ENCODE data around the gene C17orf113.

Gene C17orf113

DNA sequence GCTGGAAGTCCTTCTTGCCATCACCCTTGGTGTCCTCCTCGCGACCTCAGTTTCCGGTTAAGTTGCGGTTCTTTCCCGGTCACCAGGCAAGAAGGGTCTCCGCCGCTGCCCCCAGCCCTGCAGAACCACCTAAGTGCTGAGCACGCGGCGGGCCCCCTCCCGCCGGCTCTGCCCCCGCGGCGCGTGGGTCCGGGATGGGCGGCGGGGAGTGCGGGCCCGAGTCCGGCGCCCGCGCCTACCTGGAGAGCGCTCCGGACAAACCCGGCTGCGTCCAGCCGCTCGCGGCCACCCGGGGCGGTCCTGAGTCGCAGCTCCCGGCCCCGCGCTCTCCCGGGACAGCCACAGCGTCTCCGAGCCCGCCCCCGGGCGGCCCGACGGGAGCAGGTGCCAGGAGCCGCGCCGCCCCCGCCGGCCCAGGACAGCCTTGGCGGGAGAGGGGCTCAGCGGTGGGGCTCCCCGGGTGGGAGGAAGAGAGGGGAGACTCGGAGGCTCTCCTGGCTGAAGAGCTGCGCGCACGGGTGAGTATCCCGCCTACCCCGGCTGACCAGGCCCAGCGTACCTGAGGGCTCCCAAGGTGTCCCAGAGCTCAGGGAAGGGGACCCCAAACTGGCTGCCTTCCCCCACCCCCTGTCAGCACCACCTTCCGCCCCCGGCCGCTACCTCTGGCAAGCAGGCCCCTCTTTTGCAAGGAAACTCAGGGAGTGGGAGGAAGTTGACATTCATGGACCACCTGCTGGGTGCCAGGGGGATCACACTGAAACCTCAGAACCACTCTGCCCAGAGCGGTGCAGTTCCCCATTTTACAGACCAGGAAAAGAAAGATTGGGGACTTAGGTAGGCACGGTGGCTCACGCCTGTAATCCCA is 22.2 kb upstream of the C17orf113 start:
- DNase-seq, result no peak

DNA sequence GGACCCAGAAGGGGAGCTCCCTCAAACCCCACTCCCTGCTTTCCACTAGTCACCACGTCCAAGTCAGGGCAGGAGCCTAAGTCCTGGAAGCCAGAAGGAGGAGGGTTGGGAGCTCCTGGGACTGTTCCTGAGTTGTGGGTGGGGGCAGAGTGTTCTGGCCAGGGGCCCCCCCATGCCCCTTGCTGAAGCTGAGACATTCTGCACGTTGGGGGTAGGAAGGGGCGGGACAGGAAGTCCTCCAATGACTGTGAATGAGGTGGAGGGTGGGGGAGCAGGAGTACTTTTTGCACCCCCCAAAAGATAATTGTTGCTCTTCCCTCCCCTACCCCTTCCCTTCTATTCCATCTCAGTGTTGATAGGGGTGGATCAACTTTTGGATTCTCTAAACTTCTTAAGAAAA is 21.4 kb upstream of the C17orf113 start:
- no peak for DNase-seq

DNA sequence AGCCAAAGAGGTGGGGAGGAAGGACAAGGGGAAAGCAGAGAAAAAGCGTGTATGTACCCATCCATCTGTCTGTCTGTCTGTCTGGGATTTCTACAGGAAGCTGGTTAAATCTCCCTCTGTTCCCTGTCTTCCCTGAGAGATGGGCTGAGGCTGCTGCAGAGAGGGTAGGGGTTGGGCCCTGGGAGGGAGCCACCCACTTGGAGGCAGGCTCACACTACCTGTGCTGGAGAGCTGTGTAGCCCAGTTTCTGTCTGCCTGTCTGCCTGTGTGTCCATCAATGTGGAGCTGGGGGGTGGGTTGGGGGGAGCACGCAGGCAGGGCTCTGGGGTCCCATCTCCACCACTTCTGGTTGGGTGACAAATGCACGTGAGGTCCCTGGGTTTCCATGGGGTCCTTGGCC is 18.6 kb upstream of the C17orf113 start:
- no peak for DNase-seq

DNA sequence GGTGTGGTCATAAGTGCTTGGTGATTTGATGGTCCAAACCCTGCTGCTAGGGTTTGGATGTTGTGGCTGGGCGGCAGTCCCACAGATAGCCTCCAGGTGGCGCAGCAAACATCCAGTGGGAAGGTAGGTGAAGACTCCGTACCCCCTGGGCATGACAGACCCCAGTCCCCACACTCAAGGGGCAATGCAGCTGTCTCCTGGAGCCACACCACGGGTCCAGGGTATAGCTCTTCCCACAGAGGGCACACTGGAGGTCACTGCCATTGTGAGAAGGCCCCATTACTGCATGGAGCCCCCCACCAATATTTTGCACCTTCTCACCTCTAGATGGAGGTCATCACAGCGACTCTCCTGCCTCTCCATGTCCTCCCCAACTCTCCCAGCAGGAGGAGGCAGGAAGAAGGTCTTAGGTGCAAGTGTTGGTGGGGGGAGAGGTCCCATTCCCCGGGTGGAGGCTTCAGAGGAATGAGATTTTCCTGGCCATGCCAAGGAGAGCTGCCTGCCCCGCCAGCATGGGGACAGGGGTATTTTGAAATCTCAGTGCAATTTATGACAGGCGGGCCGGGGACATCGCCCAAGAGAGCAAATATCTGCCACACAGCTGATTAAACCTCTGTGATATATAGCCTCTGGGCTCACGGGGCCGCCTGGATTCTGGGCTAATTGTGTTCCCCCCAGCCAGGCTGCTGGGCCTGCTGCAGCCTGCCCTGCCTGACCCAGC is 17.1 kb upstream of the C17orf113 start:
- peak; percentile 60 to 74 for DNase-seq

DNA sequence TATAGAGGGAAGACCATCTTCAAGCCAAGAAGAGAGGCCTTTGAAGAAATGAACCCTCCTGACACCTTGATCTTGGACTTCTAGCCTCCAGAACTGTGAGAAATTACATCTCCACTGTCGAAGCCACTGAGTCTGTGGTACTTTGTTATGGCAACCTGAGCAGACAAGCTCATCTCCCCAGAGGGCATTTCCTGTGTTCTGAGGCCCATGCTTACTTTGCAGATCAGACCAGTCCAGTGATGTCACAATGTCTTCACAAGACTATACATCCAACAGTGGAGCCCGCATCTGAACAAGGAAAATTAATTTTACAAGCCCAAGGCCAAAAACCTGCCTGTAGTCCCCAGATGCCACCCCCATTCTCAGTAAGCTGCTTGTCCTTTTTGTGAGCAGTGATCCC is 14.8 kb upstream of the C17orf113 start:
- DNase-seq, result peak in 1 of 2 donors; percentile 15

DNA sequence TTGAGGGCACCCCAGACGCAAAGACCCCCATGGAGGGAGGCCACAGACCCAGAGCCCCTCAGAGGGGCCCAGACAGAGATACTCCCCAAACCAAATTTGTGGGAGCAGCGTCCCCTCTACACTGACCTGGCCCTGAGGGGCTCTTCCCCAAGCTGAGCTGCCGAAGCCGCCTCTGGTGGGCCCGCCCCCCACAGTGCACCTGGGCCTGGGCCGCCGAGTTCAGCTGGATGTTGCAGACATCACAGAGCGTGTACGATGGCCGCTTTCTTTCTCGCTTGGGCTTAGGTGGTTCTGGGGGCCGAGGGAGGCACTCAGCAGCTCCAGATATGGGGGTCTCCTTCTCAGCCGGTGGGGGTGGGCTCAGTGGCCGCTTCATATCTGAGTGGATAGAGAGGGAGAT is 12.3 kb upstream of the C17orf113 start:
- no peak for DNase-seq

DNA sequence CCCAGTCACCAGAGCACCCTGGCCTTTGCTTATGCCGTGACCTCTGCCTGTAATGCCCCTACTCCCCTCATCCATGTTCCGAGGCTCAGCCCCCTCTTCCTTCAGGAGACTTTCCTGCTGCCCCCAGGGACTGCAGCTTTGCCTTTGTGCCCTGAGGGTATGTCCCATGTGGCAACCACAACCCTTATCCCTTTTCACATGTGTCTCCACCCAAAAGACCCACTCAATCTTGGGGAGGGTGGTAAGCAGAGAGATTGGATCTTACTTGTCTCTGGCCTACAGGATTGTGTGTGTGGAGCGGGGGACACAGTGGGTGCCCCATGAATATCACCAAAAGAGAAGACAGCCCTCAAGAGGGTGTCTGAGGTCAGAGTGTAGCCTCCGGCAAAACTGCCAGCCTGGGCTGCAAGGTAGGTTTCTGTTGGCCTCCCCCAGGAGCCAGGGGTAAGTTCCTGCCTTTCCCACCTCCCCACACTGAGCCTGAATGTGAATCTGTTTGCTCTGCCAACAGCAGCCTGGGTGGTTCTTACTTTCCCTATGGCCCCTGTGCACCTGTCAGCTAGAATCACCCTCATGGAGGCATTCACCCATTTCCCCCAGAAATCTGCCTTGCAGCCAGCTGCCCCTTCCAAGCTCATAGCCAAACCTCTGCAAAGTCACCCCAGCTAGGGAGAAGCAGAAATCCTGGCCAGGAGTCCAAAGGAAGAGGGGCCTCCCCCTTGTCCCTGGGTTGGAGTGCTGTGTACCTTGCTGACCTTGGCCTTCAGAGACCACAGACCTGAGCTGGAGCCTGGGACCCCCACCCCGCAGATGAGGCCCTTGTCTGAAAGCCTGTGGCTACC is 11.5 kb upstream of the C17orf113 start:
- no peak for DNase-seq

DNA sequence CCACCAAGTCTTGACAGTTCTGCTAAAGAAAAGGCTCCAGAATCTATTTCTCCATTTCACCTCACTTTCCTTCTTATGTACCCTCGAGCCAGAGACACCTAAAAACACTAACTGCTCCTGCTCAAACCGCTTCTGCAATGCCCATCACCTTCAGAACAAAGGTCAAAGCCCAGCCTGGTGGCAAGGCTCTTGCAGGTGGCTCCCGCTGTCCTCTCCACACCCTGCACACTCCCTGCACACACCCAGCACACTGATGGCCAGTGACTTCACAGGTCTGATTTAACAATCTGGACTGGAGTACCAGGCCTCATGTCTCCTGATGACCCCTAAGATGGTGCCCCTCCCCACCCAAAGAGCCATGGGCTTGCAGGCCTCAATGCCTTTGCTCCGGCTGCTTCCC is 9.8 kb upstream of the C17orf113 start:
- no peak for DNase-seq

DNA sequence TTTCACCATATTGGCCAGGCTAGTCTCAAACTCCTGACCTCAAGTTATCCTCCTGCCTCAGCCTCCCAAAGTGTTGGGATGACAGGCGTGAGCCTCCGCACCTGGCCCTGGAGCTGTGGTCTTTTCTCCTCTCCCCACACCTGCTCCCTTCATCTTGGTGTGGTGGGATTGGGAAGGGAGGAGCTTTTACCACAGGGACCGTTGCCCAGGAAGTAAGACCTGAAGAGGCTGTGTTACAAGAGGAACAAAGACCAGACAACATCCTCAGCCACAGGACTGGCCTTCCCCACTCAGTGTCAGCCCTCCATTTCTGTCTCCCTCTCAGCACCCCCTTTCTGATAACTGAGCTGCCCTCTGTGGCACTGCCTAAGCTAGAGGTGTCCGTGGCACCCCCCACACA is 9.4 kb upstream of the C17orf113 start:
- DNase-seq, result no peak

DNA sequence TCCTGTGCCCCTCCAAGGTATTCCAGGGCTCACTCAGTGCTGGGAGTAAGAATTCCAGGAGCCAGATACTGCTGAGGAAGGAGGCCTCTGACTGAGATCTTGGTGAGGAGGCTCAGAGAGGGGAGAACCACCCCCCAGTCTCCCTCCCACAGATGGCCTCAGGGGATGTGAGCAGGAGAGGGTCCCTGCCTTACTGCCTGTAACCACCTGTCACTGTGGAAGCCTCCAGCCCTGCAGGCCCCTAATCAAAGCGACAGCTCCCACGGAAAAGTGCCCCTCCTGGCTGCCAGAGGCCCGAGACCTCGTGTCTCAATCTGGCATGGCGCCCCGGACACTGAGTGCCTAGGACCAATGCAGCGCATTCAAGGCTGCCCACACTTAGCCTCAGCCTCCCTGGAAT is 7.7 kb upstream of the C17orf113 start:
- DNase-seq, result no peak

DNA sequence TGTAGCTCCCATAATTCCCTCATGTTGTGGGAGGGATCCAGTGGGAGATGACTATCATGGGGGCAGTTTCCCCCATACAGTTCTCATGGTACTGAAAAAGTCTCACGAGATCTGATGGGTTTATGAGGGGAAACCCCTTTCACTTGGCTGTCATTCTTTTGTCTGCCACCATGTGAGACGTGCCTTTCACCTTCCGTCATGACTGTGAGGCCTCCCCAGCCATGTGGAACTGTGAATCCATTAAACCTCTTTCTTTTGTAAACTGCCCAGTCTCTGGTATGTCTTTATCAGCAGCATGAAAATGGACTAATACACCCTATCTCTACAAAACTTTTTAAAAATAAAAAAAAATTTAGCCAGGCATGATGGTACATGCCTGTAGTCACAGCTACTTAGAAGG is 6.2 kb upstream of the C17orf113 start:
- no peak for DNase-seq

DNA sequence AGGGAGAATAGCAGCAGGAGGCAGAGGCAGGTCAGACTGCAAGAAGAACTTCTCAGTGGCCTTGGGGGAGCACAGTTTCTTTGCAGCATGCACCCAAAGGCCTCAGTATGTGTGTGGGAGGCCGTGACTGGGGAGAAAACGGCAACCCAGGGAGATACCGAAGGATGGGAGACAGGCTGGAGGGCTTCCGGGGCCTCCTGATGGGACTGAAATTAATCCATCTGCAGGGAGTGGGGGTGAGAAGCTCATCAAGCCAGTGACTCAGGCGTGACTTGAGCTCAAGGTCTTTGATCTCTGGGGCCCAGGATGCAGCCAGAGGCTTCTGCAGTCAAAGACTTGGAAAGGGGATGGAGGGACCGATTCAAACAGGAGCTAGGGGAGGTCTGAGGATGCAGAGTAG is 5.1 kb upstream of the C17orf113 start:
- no peak for DNase-seq

DNA sequence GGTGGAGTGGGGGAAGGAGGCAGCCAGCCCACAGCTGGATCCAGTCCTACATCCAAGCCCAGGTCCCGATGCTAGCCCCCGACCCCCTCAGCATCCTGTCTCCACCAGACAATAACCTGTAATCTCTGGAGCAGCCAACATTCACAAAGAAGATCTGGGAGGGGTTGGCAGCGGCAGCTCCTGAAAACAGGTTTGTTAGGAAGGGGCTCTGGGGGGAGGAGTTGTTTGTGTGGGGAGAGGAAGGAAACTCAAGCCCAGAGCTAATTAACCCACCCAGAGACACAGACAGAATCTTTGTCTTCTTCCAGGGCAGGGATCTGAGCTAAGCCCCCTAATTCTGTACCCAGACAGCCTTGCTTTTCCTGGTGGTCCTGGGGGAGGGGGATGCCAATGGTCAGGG is 4.6 kb upstream of the C17orf113 start:
- DNase-seq, result no peak

DNA sequence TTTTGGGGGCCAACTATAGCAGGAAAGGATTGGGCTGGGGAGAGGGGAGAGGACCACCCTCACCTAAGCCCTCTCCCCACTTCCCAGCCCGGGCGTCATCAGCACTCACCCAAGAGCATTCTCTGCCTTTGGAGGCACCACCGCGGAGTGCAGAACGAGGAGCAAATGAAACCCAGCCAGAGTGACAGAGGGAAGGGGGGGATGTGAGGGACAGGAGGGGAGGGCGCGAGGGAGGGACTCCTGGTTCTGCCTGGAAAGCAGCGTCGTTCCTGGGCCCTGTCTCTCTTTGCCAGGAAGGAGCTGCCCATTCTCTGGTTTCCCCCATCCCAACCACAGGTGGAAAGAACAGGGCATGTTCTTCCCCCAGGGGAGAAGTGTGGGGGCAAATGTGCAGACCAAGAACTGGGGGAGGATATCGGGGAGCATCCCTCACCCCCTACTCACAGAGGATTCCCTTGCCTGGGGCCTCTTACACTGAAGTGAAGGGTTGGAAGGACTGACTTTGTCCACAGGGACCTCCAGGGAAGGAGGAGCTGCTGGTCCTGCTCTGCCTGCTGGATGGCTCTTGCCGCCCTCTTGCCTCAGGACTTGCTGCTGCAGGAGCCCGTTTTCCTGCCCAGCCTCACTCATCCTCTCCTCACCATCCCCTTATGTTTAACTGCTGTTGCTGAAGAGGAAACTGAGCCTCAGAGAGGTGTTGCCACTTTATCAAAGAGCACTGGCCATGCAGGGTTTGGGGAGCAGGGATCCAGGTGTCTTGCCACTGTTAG is 3.5 kb upstream of the C17orf113 start:
- no peak for DNase-seq

DNA sequence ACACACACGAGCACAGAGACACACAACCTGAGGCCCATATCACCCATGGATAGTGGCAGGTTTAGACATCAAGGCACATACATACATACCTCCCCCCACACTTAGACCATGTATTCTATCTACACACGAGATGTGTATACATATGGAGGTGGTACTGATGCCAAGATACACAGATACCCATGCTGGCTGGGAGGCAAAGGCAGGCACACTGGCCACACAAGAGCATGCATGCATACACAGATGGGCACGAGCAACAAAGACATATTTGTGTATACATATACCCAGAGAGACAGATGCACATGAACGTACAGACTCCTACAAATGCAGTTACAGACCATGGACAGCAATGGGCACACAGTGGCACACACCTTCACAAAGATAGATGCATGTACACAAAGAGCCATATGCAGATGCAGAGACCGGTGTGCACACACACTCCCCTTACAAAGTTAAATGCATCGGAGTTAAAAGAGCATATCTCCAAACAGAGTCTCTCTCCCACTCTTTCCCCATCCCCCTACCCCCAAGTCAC is 2.0 kb upstream of the C17orf113 start:
- DNase-seq, result no peak

DNA sequence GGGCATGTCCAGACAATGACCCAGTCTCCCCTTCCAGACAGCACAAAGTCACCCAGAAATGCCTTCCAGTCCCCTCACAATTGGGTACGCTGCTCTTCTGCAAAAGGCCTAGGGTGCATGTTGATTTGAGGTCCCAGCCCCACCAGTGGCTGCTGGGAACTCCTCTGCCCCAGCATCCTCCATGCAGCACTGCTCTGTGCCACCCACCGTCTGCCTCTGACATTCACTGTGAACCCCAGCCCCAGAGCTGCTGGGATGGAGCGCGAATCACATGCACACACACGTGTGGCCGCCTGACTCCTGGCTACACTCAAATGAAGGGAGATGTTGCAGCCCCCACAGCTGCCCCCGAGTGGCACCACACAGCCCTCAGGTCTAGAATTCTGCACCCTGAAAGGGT is 1.2 kb upstream of the C17orf113 start:
- no peak for DNase-seq

DNA sequence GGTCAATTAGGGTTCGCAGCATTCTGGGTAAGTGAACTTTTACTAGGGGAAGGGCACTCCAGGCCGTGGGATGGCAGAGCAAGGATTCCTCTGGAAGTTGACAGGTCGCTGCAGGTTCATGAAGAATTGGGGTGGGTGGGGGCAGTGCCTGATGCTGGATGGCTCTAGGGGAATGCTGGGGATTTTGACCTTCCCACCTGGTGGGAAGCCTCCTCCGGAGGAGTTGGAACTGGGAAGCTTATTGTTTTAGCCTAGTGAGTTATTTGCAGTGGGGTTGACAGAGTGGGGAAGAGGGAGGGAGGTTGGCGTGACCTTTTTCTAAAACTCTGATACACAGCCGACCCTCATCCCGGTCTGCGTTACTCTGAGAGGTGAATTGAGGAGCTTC is 606 bp upstream of the C17orf113 start:
- no peak for DNase-seq

DNA sequence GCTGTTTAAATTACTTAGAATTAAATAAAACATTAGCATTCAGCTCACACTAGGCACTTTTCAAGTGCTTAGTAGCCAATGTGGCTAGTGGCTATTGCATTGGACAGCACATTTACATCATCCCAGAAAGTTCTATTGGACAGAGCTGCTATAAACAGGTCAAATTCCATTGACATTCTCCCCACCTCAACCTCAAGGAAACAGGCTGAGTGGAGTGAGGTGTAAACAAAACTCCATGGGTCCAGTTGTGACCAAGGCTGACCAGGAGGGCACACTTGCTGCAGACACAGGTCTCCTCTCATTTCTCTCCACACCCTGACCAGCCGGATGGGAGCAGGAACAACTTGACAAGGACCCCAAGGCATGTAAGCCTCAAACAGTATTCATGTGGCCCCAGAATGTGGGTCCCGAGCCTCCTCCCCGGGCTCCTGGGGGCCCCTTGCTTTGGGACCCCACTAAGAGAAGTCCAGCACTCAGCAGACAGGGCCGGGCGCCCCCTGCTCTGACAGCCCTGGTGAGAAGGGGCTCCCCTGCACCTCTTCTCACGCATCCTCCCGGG is 488 bp downstream of the C17orf113 start:
- DNase-seq, result no peak

DNA sequence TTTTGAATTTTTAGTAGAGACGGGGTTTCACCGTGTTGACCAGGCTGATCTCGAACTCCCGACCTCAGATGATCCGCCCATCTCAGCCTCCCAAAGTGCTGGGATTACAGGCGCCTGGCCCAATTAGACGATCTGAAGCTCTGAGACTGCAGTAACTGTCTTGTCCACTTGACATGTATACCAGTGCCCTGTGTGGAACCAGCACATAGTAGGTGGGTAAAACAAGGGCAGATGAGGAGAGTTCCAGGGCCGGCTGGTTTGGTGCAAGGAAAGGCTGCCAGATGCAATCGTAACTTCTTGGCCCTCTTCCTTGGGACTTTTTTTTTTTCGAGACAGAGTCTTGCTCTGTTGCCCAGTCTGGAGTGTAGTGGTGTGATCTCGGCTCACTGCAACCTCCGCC is 3.1 kb downstream of the C17orf113 start:
- no peak for DNase-seq

DNA sequence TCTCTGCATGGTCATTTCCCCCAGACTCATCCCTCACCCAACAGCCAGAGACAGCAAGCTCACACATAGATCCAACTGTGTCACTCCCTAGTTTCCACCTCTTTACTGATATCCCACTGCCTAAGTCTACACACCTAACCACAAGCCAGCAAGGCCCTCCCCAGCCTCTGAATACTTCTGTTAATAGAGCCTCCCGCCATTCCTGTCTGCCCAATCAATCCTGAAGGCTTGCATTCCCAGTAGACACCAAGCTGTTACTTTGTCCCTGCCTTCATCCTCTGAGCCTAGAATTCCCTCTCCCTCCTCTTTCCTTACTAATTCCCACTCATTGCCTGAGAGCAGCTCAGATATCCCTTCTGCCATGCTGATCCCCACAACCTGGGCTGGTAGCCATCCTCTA is 4.7 kb downstream of the C17orf113 start:
- DNase-seq, result no peak

DNA sequence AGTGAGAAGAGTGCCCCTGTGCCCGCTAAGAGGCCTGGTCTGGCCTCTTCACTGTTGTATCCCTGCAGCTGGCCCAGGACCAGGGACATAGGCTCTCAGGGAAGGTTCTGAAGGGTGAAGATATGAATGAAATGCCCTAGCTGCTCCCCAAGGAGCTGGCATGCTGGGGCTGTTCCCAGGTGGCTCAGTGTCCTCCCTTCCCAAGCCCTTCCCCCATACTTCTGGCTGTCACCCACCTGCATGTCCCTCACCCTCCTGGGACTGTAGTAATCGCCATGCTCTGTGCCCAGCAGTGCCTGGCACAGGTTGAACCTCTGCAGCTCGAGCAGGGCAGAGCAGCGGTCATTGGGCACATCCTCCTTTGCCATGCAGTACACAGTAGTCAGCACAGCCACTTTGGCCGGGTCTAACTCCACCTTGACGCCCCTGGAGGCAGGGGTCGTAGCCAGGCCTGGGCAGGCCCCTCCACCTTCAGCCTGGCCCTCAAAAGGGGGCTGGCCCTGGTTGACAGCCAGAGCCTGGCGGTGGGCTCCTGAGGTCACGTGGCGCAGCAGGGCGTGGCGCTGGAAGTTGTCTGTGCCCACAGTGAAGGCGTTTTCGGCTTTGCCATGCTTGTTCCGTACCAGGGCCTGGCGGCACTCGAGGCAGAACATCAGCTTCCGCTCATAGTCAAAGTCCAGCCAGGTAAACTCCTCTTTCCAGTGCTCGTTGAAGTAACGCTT is 7.6 kb downstream of the C17orf113 start:
- no peak for DNase-seq
